VCaP (cell line): ENCODE data around the gene TFDP1.
A peak's percentile ranks its signal among the peaks of the same experiment; 100 is the strongest.

Experiments used
- H3K27ac ChIP-seq: fragments of 450-650 bp; 2 replicates; pipeline ENCODE4 v1.5.1; 2017
- TF ChIP-seq, protein P1 (sequence below): fragments of 450-650 bp; conservative IDR thresholded peaks from 2 replicates; pipeline ENCODE4 v1.5.1; 2017; ENCODE audit warnings: mild to moderate bottlenecking, moderate library complexity

Gene TFDP1

DNA sequence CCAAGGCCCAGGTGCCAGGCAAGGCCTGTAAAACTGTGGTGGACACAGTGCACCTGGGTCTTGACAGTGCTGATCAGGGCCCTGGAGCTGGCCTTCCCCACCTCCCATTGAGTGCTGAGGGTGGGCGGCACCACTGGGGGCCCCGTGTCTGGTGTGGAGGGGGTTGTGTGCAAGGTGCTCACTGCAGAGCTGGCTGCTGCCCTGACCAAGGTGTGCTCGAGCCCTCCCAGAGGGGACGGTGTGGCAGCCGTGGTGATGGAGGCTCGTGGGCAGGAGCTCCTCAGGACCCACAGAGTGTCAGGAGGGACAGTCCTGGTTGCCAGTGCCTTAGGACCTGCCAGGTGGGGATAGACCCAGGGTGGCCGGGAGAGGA lies 50.5 kb downstream of the TFDP1 start:
- TF ChIP-seq, protein P1, sequence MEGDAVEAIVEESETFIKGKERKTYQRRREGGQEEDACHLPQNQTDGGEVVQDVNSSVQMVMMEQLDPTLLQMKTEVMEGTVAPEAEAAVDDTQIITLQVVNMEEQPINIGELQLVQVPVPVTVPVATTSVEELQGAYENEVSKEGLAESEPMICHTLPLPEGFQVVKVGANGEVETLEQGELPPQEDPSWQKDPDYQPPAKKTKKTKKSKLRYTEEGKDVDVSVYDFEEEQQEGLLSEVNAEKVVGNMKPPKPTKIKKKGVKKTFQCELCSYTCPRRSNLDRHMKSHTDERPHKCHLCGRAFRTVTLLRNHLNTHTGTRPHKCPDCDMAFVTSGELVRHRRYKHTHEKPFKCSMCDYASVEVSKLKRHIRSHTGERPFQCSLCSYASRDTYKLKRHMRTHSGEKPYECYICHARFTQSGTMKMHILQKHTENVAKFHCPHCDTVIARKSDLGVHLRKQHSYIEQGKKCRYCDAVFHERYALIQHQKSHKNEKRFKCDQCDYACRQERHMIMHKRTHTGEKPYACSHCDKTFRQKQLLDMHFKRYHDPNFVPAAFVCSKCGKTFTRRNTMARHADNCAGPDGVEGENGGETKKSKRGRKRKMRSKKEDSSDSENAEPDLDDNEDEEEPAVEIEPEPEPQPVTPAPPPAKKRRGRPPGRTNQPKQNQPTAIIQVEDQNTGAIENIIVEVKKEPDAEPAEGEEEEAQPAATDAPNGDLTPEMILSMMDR = no peak
- H3K27ac ChIP-seq = no peak overlapping the region

DNA sequence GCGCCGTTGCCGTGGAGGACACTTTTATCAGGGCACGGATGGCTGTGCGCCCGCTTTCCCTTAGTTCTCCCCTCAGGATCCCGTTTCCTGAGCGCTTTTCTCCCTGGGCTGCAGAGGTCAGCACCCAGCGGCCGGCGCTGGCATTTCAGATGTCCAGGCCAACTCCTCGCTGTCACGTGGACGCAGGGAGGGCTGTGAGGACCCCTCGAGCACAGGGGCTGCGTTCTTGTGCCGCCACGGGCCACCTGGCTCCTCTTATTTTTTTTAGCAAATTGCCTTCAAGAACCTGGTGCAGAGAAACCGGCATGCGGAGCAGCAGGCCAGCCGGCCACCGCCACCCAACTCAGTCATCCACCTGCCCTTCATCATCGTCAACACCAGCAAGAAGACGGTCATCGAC lies 51.2 kb downstream of the TFDP1 start:
- no peak overlapping the region for H3K27ac ChIP-seq
- TF ChIP-seq, protein P1 = no peak

DNA sequence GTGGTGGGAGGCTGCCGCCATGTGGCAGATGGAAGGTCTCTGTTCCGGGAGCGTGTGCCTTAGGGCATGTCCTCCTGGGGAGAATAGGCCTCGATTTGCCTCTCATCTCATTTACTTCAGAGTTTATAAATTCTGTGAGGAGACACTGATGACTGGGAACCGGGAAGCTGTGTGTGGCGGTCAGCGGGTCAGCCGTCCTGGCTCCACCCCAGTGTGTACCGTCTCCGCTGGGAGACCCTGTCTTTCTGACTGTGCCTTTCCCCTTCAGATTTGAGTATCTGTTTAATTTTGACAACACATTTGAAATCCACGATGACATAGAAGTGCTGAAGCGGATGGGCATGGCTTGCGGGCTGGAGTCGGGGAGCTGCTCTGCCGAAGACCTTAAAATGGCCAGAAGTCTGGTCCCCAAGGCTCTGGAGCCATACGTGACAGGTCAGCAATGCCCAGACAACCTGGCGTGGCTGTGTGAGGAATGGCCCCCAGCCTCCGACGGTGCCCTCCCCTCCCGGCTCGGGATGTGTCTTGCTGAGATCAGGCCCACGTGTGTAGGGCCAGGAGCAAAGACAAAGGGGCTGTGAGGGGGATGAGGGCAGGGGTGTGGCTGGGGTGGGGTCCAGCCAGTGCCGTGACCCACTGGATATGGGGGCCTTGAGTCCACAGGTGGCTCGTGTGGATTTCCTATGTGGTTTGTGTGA lies 51.9 kb downstream of the TFDP1 start:
- H3K27ac ChIP-seq = no peak overlapping the region
- TF ChIP-seq, protein P1 = no peak

DNA sequence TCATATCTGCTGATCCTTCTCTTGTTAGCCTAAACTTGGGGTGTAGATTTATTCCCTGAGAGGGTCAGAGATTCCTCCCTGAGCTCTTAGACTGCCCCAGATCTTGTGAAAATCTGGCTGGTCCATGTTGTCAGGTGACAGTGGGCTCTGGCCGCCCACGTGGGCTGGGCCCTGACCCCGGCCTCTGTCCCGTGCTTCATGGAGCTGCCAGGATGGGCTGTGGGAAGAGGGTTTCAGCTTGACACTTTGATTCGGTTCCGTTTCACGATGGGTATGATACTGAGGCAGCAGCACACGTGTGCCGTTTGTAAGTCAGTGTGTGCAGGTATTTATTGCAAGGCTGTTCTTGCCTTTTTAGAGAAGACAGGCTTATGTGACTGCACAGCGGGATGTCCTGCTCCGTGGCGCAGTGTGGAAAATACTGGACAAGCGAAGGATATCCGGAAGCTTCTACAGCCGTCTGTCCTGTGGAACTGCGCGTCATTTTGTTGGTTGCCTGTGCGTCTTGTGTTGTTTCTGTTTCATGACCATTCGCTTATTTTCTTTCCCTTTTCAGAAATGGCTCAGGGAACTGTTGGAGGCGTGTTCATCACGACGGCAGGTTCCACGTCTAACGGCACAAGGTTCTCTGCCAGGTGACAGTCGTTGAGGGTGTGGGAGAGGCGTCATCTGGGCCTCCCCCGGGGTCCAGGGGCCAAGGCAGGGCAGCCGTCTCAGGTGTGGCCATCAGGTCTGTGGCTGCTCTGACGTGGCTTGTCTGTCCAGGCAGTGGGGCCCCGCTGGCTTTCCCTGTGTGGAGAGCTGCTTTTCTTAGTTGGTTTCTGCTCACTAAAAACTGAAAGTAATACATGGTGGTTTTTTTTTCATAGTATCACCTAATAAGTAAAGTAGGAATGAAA lies 53.0 kb downstream of the TFDP1 start:
- TF ChIP-seq, protein P1 = no peak
- no peak overlapping the region for H3K27ac ChIP-seq

DNA sequence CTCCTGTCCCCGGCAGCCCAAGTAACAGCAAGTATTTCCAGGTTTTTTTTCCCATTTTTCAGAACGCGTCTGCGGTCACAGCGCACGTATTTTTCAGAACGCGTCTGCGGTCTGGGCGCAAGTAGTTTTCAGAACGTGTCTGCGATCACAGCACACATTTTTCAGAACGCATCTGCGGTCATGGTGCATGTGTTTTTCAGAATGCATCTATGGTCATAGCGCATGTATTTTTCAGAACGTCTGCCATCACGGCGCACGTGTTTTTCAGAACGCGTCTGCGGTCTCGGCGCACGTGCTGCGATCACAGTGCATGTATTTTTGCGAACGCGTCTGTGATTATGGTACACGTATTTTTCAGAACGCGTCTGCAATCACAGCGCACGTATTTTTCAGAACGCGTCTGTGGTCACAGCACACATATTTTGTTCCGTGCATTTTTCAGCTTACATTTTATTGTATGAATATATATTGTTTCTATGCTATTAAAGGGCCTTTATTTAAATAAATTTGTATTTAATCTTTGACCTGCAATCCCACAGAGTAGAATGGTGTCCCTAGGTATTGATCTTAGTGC lies 53.7 kb downstream of the TFDP1 start:
- TF ChIP-seq, protein P1 = no peak
- peak overlapping the region; percentile 64; the same call in 1 of the 2 replicates for H3K27ac ChIP-seq

DNA sequence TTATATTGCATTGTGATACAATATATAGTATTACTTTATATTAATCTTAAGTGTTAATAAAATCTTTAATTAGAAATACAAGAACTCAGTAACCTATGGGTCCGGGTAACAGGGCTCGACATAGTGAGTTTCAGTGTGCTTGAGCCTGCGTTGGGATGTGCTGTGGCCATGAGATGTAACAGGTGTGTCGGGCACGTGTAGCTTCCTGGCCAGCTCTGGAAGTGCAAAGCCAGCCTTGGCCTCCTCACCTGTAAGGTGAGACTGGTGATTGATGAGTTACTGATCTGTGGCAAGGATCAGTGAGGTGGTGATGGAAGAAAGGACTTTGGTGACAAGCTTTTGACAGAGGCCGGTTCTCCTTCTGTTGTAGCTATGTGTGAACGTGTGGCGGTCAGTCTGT lies 54.3 kb downstream of the TFDP1 start:
- TF ChIP-seq, protein P1 = no peak

DNA sequence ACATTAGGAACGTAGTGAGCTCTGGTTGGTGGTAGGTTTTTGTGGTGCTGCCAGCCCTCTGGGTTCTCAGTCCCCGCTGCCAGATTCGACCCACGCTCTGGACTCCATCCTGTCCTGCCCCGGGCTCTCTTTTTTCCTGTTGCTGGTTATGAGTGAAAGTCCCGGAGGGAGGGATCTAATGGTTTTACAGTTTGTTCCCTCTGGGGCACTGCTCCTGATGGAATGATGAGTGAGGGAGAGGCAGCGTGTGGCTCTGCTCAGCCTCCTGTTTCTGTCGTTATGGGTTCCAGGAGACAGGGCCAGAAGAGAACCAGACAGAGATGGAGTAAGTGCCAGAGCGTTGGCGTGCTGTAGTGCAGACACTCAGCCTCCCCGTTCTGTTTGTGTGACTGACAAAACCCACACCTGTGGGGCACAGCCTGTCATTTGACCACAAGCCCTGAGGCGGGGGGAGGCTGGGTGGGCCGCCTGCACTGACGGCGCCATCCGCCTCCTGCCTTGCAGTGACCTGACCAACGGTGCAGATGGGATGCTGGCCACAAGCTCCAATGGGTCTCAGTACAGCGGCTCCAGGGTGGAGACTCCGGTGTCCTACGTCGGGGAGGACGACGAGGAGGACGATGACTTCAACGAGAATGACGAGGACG lies 55.2 kb downstream of the TFDP1 start:
- H3K27ac ChIP-seq = peak overlapping the region; percentile 64
- TF ChIP-seq, protein P1 = no peak

More for the DNA sequence above, 54.3 kb downstream of the TFDP1 start:
- peak overlapping the region; percentile 64 for H3K27ac ChIP-seq
